Panc1 (cell line): ENCODE measurements around the gene PARP16. TPM values are rescaled to one million over a fixed set of nuclear protein-coding genes. Genes with fewer than 3 reads are reported as not detected.

Source experiments
- ATAC-seq: fragments of 200-7000 bp; cut with Tn5 transposase; 2 replicates; pipeline ENCODE4 v1.9.1; 2020; ENCODE audit warnings: mild to moderate bottlenecking, moderate library complexity
- Bru-seq: library from RNA; stranded (reverse); fragments of 400-500 nt; gene quantifications from one replicate; lab custom pipeline; 2021; lab: Mats Ljungman, UMichigan
- BruChase-seq, 2 experiments: library from RNA; stranded (reverse); fragments of 400-500 nt; gene quantifications; one replicate each; lab custom pipeline; 2021; lab: Mats Ljungman, UMichigan
- BruUV-seq: library from RNA; stranded (reverse); fragments of 400-500 nt; replicated peaks from 2 replicates; lab custom pipeline; 2021; lab: Mats Ljungman, UMichigan
- CTCF ChIA-PET: fragments of 300-600 bp; sonication (Branson Sonifier 250); formaldehyde crosslinking; loops from one replicate; lab custom pipeline; 2022; ENCODE audit warnings: antibody characterized with exemption; lab: Charles Lee
- POLR2A ChIA-PET: fragments of 300-600 bp; sonication (Branson Sonifier 250); formaldehyde crosslinking; loops from one replicate; lab custom pipeline; 2022; ENCODE audit warnings: antibody characterized with exemption; lab: Charles Lee
- DNase-seq: peaks from one replicate; pipeline ENCODE4 v3.0.0-alpha.2; 2010; ENCODE audit warnings: low read depth, low spot score
- H3K27ac ChIP-seq: 2 replicates; pipeline ENCODE4 v1.5.1; 2011; ENCODE audit warnings: mild to moderate bottlenecking, low read length, inconsistent platforms
- H3K27me3 ChIP-seq: fragments of 200-500 bp; sonication (Bioruptor generic); 2 replicates; pipeline ENCODE4 v1.6.0; 2014; ENCODE audit warnings: low read length, inconsistent platforms; ENCODE audit not compliant: control insufficient read depth, insufficient read depth
- H3K36me3 ChIP-seq: fragments of 200-500 bp; sonication (Bioruptor generic); 2 replicates; pipeline ENCODE4 v1.5.1; 2014; ENCODE audit warnings: inconsistent platforms, mild to moderate bottlenecking, low read length, moderate library complexity; ENCODE audit not compliant: control insufficient read depth, insufficient read depth
- H3K4me1 ChIP-seq: 2 replicates; pipeline ENCODE4 v1.5.1; 2011; ENCODE audit warnings: inconsistent platforms, mild to moderate bottlenecking, low read length, moderate library complexity; ENCODE audit not compliant: control insufficient read depth, insufficient read depth
- H3K4me3 ChIP-seq, 2 experiments: 2 replicates each; pipeline ENCODE4 v1.5.1; 2011 to 2012; ENCODE audit warnings: low read depth in 2 of 2, low read length in 2 of 2, mild to moderate bottlenecking in 2 of 2, inconsistent platforms in 1 of 2, moderate library complexity in 1 of 2
- H3K9me3 ChIP-seq: fragments of 200-500 bp; sonication (Bioruptor generic); 2 replicates; pipeline ENCODE4 v1.5.1; 2014; ENCODE audit warnings: low read depth, mild to moderate bottlenecking, inconsistent platforms, low read length, moderate library complexity; ENCODE audit not compliant: control insufficient read depth, insufficient read depth
- POLR2AphosphoS5 ChIP-seq: IDR thresholded peaks from 2 replicates; pipeline ENCODE4 v1.6.1; 2012; ENCODE audit warnings: mild to moderate bottlenecking, low read depth, low read length, moderate library complexity
- SIN3A ChIP-seq: IDR thresholded peaks from 2 replicates; pipeline ENCODE4 v1.6.1; 2012; ENCODE audit warnings: low read depth, mild to moderate bottlenecking, low read length, moderate library complexity, borderline replicate concordance; ENCODE audit not compliant: insufficient read depth
- TCF7L2 ChIP-seq: IDR thresholded peaks from 2 replicates; pipeline ENCODE4 v1.6.1; 2011; ENCODE audit warnings: mild to moderate bottlenecking, low read depth, low read length, inconsistent platforms
- in situ Hi-C: cut with HindIII; loops from 2 replicates; pipeline ENCODE4 v1.10.0; 2016; ENCODE audit warnings: low sequenced_read_pairs, low pct_unique_long_range_greater_than_20kb
- intact Hi-C: fragments of 100-400 bp; cut with micrococcal nuclease; formaldehyde crosslinking; loops from one replicate; pipeline ENCODE4 v1.10.0; 2022; ENCODE audit not compliant: unreplicated experiment
- long read RNA-seq: library from polyadenylated mRNA; unstranded; transcript quantifications from one replicate; pipeline ENCODE4 v2.0.0, GENCODE V29; 2021; ENCODE audit not compliant: unreplicated experiment
- polyA plus RNA-seq: library from polyadenylated mRNA; unstranded; fragments of >200 nt; gene quantifications from one replicate; pipeline ENCODE4 v1.2.1, GENCODE V29; 2012; ENCODE audit warnings: missing spikeins; ENCODE audit not compliant: insufficient read length
- total RNA-seq: library from RNA; stranded (reverse); gene quantifications from one replicate; pipeline ENCODE4 v1.2.1, GENCODE V29; 2021; ENCODE audit not compliant: unreplicated experiment
- TF ChIP-seq, protein P1 (sequence below), 2 experiments: IDR thresholded peaks; 2 replicates each; pipeline ENCODE4 v1.6.1; 2011 to 2012; ENCODE audit warnings: low read depth in 2 of 2, control low read depth in 1 of 2, low read length in 1 of 2, mild to moderate bottlenecking in 1 of 2, moderate library complexity in 1 of 2; ENCODE audit not compliant: insufficient read depth in 1 of 2
- TF ChIP-seq, protein P2 (sequence below): fragments of 450-650 bp; IDR thresholded peaks from 2 replicates; pipeline ENCODE4 v1.5.1; 2017; ENCODE audit warnings: mild to moderate bottlenecking

Gene PARP16, protein sequence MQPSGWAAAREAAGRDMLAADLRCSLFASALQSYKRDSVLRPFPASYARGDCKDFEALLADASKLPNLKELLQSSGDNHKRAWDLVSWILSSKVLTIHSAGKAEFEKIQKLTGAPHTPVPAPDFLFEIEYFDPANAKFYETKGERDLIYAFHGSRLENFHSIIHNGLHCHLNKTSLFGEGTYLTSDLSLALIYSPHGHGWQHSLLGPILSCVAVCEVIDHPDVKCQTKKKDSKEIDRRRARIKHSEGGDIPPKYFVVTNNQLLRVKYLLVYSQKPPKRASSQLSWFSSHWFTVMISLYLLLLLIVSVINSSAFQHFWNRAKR
- 15.4 TPM for total RNA-seq
- polyA plus RNA-seq, result 15.6 TPM
- percentile 59 among the genes with signal in this experiment for Bru-seq, nascent RNA
- percentile 65 among the genes with signal in this experiment for BruChase-seq, experiment 1, labeled RNA remaining after a 2-hour chase
- percentile 64 among the genes with signal in this experiment for BruChase-seq, experiment 2, labeled RNA remaining after a 6-hour chase
- long read RNA-seq, transcript PARP16-201 (6 exons, 2,731 nt), result minor isoform, 5 of 61 reads
- long read RNA-seq, transcript PARP16-206 (6 exons, 2,343 nt), result major isoform, 26 of 61 reads
- long read RNA-seq, partial matches to known transcripts, result 10 of 61 reads
- long read RNA-seq, other reads (novel, unspliced or antisense), result 18 of 61 reads

DNA sequence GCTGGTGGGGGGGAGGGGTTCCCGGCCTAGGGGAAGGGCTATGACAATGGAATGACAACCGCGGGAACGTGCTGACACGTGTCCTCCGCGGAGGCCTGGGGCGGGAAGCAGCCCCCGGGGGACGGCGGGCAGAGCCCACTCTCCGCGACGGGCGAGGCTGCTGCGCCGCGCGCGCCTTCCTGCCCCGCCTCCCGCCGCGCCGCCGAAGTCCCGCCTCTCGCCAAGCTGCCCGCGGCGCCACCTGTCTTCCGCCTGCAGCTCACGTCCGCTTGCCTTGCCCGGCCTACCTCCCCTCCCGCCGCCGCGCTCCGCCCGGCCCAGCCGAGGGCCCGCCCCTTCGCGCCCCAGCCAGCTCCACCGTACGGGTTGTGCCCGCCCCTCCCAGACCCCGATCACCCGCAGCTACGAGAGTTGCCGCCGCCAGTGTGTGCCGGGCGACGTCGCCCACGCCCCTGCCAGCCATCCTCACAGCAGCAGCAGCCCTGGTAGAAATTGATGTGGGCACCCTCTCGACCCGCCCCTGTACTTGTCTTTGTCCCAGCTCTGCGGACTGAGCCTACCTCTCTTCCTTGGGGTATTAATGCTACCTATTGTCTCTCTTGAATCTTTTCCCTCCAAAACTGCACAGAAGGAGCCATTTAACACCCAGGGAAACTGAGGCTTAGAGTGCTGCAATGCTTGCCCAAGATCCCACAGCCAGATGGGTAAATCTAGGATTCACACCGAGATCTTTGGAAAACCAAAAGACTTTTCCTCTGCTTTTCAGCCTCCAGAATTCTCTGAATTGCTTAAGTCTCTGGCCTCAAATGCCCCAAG, at the start of gene PARP16:
Gene PARP16, minus strand, starts transcription at position 180 of the 816 bp plus-strand sequence. CDS start 457 bp downstream, outside the sequence.
- CTCF ChIA-PET, result interaction anchor here (0.7 to 0.9 kb wide), 7 partner anchors 11 to 217 kb away, joined by 5 to 13 read pairs (median 7); no protein-coding TSS in a partner anchor
- in situ Hi-C loops (no loop called here), intact Hi-C loops (no loop called here)
- Histone ChIP-seq H3K36me3 (no peaks in the 10 kb centered on the region), H3K9me3 (no peaks in the 10 kb centered on the region), H3K27ac (peak within 1 kb of the TSS; percentile 93), H3K27me3 (no peaks in the 10 kb centered on the region), H3K4me3 (peak within 1 kb of the TSS; percentile 64 to 83), H3K4me1 (peaks cover 13% of the 10 kb centered on the region)
- POLR2A ChIA-PET, result interaction anchor here (0.6 to 1.6 kb wide), 5 partner anchors 13 to 256 kb away, joined by 3 to 14 read pairs (median 7); partner anchors contain the start of gene RNU5B-1
- DNase-seq, result no peak
- peak; percentile 98 for ATAC-seq
- TF ChIP-seq POLR2AphosphoS5, result peak; percentile 40; the same call in 1 of the 2 replicates
- TF ChIP-seq, protein P1, sequence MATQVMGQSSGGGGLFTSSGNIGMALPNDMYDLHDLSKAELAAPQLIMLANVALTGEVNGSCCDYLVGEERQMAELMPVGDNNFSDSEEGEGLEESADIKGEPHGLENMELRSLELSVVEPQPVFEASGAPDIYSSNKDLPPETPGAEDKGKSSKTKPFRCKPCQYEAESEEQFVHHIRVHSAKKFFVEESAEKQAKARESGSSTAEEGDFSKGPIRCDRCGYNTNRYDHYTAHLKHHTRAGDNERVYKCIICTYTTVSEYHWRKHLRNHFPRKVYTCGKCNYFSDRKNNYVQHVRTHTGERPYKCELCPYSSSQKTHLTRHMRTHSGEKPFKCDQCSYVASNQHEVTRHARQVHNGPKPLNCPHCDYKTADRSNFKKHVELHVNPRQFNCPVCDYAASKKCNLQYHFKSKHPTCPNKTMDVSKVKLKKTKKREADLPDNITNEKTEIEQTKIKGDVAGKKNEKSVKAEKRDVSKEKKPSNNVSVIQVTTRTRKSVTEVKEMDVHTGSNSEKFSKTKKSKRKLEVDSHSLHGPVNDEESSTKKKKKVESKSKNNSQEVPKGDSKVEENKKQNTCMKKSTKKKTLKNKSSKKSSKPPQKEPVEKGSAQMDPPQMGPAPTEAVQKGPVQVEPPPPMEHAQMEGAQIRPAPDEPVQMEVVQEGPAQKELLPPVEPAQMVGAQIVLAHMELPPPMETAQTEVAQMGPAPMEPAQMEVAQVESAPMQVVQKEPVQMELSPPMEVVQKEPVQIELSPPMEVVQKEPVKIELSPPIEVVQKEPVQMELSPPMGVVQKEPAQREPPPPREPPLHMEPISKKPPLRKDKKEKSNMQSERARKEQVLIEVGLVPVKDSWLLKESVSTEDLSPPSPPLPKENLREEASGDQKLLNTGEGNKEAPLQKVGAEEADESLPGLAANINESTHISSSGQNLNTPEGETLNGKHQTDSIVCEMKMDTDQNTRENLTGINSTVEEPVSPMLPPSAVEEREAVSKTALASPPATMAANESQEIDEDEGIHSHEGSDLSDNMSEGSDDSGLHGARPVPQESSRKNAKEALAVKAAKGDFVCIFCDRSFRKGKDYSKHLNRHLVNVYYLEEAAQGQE (IDR thresholded peaks at IDR 0.05; ENCODE audit: insufficient read depth in 1 of 2, low read depth in 2 of 2, low read length in 1 of 2), result no peak
- TF ChIP-seq TCF7L2, result no peak
- TF ChIP-seq SIN3A, result peak; percentile 62; the same call in 1 of the 2 replicates
- TF ChIP-seq, protein P2, sequence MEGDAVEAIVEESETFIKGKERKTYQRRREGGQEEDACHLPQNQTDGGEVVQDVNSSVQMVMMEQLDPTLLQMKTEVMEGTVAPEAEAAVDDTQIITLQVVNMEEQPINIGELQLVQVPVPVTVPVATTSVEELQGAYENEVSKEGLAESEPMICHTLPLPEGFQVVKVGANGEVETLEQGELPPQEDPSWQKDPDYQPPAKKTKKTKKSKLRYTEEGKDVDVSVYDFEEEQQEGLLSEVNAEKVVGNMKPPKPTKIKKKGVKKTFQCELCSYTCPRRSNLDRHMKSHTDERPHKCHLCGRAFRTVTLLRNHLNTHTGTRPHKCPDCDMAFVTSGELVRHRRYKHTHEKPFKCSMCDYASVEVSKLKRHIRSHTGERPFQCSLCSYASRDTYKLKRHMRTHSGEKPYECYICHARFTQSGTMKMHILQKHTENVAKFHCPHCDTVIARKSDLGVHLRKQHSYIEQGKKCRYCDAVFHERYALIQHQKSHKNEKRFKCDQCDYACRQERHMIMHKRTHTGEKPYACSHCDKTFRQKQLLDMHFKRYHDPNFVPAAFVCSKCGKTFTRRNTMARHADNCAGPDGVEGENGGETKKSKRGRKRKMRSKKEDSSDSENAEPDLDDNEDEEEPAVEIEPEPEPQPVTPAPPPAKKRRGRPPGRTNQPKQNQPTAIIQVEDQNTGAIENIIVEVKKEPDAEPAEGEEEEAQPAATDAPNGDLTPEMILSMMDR, result peak; percentile 67; the same call in 1 of the 2 replicates
- no TSS peak for BruUV-seq

DNA sequence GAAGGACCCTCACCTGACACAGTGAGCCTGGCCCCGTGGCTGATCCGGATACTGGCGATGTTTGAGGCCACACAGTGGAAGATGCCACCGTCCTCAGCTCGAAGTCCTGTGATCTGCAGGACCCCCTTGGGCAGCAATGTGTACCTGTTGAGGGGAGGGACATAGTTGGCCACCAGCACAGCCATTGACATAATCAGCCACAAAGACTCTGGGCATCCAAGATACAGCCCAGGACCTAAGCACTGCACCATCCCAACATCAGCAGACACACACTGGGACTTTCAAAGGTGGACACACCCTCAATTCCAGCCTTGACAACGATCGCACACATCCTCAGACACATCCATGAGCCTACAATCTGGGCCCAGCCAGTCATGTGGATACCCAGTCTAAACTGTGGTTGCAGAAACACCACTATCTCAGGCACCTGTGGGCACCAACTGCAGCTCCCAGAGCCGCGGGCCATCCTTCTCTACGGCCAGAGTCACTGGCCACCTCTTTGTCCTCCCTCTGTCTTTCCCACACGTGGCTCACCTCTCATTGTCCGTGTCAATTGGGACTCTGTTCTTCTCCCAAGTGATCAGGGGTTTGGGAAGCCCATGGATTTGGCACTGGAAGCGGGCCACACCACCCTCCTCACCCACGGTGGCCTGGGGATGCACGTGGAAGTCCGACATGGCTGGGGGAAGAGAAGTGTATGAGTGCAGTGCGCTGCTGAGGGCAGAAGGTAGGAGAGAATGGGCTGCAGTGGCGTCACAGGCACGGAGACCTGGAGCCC, 48.8 kb upstream of the PARP16 start:
- no peaks in the 10 kb centered on the region for H3K27me3 ChIP-seq
- no peak for TF ChIP-seq POLR2AphosphoS5
- TF ChIP-seq, protein P1 (IDR thresholded peaks at IDR 0.05; ENCODE audit: insufficient read depth in 1 of 2, low read depth in 2 of 2, low read length in 1 of 2), result no peak
- DNase-seq, result no peak
- ChIA-PET POLR2A (no interaction called here), CTCF (no interaction called here)
- intact Hi-C loops (no loop called here), in situ Hi-C loops (no loop called here)
- H3K4me3 ChIP-seq, result no peak overlapping the region
- BruUV-seq, result no TSS peak
- H3K4me1 ChIP-seq, result no peaks in the 10 kb centered on the region
- ATAC-seq, result no peak
- H3K9me3 ChIP-seq, result no peaks in the 10 kb centered on the region
- no peak overlapping the region for H3K27ac ChIP-seq
- H3K36me3 ChIP-seq, result no peaks in the 10 kb centered on the region
